Stimulated activated naive CD8-positive, alpha-beta T cell treated with anti-CD3 and anti-CD28 coated beads, Interleukin-15, amount 100 ng/mL, for 72 hours (primary cell): ENCODE results near the gene SEC31A.
A peak's percentile ranks its signal among the peaks of the same experiment; 100 is the strongest.

Source experiments
- ATAC-seq: fragments of 150-1000 bp; cut with Tn5 transposase; 2 replicates; pipeline ENCODE4 v1.10.0; 2021; ENCODE audit warnings: mild to moderate bottlenecking, moderate library complexity
- DNase-seq, 2 donors: peaks; one replicate each; pipeline ENCODE4 v3.0.0; 2021 to 2022
- H3K27ac Mint-ChIP-seq, 2 donors: one replicate each; pipeline ENCODE4 v1.8.0; 2022; ENCODE audit warnings: mild to moderate bottlenecking in 2 of 2, mixed read lengths in 2 of 2, moderate library complexity in 2 of 2
- H3K27me3 Mint-ChIP-seq: one replicate; pipeline ENCODE4 v1.8.0; 2022; ENCODE audit warnings: mixed read lengths
- H3K4me1 Mint-ChIP-seq: one replicate; pipeline ENCODE4 v1.8.0; 2022; ENCODE audit warnings: mild to moderate bottlenecking, mixed read lengths
- H3K4me3 Mint-ChIP-seq, 2 donors: one replicate each; pipeline ENCODE4 v1.8.0; 2022; ENCODE audit warnings: mild to moderate bottlenecking in 2 of 2, mixed read lengths in 2 of 2, moderate library complexity in 1 of 2
- H3K9me3 Mint-ChIP-seq, 2 donors: one replicate each; pipeline ENCODE4 v1.8.0; 2022; ENCODE audit warnings: mixed read lengths in 2 of 2

Gene SEC31A

DNA sequence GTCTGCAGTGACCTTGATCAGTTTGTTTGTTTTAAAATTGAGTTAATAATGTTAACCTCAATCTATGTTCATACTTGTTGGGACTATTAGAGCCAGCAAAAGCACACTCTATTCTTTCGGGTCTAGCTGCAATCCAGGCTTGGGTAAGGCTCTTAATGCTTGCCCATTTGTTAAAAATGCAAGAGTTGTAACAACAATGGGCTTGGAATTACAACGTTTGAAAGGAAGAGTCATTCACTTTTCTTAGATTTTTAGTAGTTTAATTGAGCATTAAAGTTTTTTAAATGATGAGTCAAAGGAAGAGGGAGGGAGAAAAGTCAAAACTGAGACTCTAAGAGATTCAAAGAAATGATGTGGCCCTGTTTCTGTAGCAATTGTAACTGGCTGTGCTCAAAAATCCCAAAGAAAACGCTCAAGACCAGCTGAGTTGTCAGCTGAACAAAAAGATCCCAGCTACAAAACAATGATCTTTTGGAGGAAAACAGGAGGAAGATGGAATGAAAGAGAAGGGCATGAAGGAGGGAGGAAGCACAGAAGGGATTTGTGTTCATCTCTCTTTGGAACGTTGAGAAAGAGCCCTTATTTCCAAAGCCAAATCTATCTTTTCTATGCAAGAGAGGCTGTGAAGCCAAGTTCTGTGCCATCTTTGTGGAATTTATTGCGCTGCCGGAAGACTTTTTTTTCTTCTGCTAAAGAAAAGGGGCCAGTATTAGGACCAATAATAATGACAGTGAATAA lies 97.9 kb downstream of the SEC31A start:
- no peak overlapping the region for H3K4me3 Mint-ChIP-seq
- peaks cover 9% of the 10 kb centered on the region for H3K4me1 Mint-ChIP-seq
- peaks cover 26% of the 10 kb centered on the region for H3K27me3 Mint-ChIP-seq
- no peak for DNase-seq
- no peak overlapping the region for H3K27ac Mint-ChIP-seq
- no peak for ATAC-seq
- H3K9me3 Mint-ChIP-seq: no peaks in the 10 kb centered on the region

GRCh38 chr4:82791179-82791578 lies 99.8 kb downstream of the SEC31A start:
- ATAC-seq: no peak
- Mint-ChIP-seq H3K27ac (no peak overlapping the region), H3K4me1 (no peaks in the 10 kb centered on the region), H3K27me3 (peaks cover 7% of the 10 kb centered on the region), H3K9me3 (no peaks in the 10 kb centered on the region), H3K4me3 (no peak overlapping the region)
- no peak for DNase-seq

DNA sequence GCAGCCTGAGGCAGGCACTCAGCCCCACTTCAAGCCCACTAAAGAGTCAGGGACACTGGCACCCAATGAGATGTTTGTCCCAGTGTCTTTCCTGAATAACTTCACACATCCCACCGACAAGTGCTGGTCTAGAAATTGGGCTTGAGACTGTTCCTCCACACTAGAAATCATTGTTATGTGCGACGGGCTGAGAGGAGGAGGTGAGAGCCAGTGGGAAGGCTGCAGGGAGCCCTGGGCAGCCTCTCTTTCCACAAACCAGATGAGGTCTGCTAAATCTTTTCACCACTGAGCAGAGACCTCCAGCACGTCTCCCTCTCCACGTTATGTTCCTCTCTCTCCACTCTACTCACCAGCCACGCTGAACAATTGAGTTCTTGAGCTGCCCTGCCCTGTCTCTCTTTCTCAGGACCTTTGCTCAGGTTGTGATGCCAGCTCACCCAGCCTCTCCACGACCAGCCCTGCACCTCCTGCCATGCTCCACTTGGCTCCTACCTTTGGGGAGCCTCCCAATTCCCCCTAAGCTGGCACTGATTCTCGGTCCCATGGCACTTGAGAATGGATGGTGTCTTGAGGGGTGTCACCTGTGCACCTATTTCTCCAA lies 100.8 kb downstream of the SEC31A start:
- no peak for ATAC-seq
- no peak for DNase-seq
- H3K4me3 Mint-ChIP-seq: no peak overlapping the region
- no peaks in the 10 kb centered on the region for H3K27me3 Mint-ChIP-seq
- H3K27ac Mint-ChIP-seq: no peak overlapping the region
- H3K9me3 Mint-ChIP-seq: no peaks in the 10 kb centered on the region
- no peaks in the 10 kb centered on the region for H3K4me1 Mint-ChIP-seq

DNA sequence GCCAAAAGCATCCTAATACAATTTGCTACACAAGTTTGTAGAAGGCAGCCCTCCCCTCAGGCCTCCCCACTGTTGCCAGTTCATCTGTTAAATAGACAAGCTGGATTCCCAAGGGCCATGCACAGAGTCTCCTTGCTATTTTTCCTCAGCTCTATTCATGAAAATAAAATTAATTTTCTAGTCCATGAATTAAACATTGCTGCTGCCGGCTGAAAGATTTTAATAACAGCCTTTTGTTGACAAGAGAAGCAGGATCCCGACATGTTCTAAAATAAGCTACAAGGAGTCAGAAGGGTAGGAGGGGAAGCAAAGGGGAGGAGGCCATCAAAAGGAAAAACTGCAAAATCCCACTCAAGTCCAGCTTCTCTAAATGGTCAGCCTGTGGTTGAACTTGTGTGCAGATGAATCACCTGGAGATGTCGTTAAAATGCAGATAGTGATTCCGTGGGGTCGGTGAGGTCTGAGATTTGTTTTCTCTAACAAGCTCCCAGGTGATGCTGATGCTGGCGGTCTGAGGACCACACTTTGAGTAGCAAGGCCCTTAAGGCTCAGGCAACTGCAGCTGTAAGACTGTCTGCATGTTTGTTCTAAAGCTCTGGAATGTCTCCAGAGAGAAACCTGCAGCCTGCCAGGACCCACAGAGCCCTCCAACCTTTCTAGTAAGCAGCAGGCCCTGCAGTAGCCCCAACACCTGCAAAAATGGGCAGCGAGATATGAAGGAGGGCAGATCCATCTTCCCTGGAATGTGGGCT lies 101.8 kb downstream of the SEC31A start:
- no peak for ATAC-seq
- no peaks in the 10 kb centered on the region for H3K27me3 Mint-ChIP-seq
- no peaks in the 10 kb centered on the region for H3K4me1 Mint-ChIP-seq
- H3K9me3 Mint-ChIP-seq: no peaks in the 10 kb centered on the region
- H3K27ac Mint-ChIP-seq: no peak overlapping the region
- H3K4me3 Mint-ChIP-seq: no peak overlapping the region
- DNase-seq: no peak

DNA sequence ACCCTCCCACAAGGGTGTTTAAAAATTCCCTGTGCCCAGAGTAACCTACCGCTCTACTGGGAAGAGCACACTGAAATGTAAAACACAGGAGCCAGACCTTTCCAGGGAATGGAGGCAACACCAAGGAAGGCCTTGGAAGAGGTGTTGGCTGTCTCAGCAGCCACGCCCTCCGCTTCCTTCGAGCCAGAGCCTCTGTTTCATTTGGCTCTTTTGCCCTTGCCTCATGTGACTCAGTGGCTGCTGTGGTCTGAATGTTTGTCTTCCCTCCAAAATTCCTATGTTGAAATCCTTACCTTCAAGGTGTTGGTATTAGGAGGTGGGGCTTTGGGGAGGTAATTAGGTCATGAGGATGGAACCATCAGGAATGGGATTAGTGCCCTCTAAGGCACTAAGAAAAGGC lies 103.6 kb downstream of the SEC31A start:
- Mint-ChIP-seq H3K27ac (no peak overlapping the region), H3K9me3 (no peaks in the 10 kb centered on the region), H3K4me3 (no peak overlapping the region), H3K4me1 (no peaks in the 10 kb centered on the region), H3K27me3 (peaks cover 6% of the 10 kb centered on the region)
- DNase-seq (no peak), ATAC-seq (no peak)

DNA sequence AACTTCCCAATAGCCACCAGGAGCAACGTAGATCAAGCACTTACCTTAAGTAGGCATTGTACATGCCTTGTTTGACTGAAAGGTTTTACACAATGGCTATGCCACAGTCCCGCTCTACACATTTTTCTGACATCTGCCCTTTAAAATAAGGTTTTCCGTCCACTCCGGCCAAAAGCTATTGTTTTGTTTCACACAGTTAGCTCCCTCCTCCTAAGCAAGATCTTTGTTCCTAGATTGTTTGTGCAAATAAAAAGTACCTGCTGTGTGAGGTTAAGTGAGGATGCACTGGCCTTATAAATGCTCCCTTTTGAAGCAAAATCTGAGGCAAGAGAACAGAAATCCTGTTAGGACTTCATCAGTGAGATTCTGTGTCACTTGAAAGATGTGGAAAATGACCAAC lies 104.1 kb downstream of the SEC31A start:
- Mint-ChIP-seq H3K9me3 (no peaks in the 10 kb centered on the region), H3K4me1 (no peaks in the 10 kb centered on the region), H3K27me3 (peaks cover 8% of the 10 kb centered on the region), H3K4me3 (no peak overlapping the region), H3K27ac (no peak overlapping the region)
- no peak for DNase-seq
- ATAC-seq: no peak

DNA sequence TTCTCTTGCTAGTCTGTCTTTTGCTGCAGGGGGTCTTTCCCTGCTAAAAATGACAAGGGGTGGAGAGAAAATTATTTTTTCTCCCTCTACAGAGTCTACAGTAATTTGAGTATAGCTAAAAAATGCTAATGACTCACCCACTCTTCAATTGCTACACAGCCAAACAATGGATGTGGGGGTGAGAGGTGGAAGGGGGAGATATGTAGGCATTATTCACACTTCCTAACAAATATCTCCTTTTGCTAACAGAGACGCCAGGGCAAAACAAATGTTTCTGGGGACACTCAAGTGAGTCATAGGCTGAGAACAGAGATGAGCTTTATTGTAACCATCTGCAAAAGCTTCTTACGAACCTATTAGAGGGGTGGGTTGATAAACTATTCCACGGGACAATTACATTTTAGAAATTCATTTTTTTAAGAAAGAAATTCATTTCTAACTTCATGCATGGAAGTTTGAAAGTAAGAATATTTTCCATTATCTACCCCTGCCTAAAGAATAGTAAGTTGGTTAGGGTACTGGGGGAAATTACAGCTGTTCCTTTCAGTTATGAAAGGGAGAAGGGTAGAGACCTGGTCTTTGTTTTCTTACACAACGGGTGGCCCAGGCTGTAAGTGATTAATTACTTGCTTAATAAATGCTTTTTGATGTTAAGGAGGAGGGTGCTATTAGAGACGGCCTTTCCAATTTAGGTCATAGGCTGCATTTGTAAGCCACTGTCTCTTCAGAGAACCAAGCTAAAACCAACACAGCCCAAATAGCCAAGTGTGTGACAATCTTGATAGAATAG lies 105.1 kb downstream of the SEC31A start:
- H3K27me3 Mint-ChIP-seq: peaks cover 8% of the 10 kb centered on the region
- no peak overlapping the region for H3K27ac Mint-ChIP-seq
- ATAC-seq: no peak
- no peak overlapping the region for H3K4me3 Mint-ChIP-seq
- no peak for DNase-seq
- H3K4me1 Mint-ChIP-seq: peaks cover 3% of the 10 kb centered on the region
- H3K9me3 Mint-ChIP-seq: no peaks in the 10 kb centered on the region

DNA sequence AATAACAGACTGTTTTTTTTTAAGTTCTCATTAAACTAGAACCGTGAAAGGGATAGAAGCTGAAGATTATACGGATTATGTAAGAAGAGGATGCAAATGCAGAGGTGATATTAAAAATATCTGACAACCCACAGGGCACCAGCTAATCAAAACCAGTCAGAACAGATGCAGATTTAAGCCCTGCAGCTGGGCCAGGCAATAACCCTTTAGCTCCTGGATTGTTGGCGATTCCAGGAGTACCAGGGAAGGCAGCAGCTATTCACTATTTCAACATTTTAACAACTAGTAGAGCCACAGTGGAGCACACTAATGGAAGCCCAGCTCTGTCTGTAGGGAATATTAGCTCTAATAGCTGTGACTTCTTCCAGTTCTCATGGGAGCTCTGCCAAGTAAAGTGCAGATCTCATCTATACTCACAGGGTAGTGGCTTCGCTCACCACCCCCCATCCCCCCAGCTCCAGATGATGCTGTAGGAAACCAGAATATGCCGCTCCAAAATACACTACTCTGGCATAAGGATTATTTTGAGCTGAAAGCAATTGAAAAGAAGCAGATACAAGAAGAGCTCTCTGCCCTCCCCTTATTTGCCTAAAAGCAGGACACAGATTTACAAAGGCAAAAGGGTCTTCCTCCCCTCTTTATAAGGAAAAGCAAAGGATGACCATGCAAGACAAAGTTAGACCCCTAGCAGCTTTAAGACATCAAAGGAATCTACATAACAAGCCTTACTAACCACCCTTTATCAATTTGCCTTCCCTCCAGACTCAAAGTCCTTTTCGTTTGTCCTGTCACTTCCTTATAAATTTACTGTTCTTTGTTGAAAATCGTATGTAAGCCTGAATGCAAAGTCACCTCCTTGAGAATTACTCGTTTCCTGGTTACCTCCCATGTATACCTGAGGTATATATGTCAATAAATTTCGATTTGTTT lies 106.0 kb downstream of the SEC31A start:
- Mint-ChIP-seq H3K27ac (no peak overlapping the region), H3K27me3 (peaks cover 8% of the 10 kb centered on the region), H3K9me3 (no peaks in the 10 kb centered on the region), H3K4me3 (no peak overlapping the region), H3K4me1 (peaks cover 6% of the 10 kb centered on the region)
- no peak for DNase-seq
- ATAC-seq: no peak

DNA sequence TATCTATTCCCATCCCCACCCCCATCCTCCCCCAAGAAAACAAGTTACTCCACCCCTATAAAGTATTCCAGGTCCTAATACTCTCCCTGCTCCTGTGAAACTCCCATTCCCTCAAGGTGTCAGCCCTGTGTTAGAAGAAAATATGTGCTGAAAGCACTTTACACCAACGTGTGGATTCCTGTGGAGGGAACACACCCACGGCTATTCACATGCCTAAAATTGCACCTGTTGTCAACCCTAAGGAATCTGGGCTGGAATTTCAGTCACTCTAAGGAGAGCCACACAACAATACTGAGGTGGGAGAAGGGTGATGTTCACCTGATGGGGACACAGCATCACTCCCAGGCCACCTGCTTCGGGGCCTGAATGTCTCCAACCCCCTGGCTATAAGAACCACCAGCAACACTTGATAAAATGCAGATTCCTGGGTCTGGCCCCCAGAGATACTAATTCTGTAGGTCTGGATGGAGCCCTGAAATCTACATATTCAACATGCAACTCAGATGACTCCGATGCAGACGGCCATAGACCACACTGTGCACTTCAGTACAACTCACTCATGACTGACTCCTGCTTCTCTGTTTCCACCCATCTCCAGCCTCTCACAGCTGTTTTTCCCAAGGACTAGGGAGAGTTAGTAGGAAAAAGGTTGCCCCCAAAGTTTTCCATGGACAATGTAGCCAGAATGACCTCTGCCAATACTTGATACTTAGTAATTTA lies 108.2 kb downstream of the SEC31A start:
- H3K4me1 Mint-ChIP-seq: peaks cover 6% of the 10 kb centered on the region
- ATAC-seq: no peak
- H3K27ac Mint-ChIP-seq: no peak overlapping the region
- peaks cover 8% of the 10 kb centered on the region for H3K27me3 Mint-ChIP-seq
- DNase-seq: no peak
- no peak overlapping the region for H3K4me3 Mint-ChIP-seq
- no peaks in the 10 kb centered on the region for H3K9me3 Mint-ChIP-seq

DNA sequence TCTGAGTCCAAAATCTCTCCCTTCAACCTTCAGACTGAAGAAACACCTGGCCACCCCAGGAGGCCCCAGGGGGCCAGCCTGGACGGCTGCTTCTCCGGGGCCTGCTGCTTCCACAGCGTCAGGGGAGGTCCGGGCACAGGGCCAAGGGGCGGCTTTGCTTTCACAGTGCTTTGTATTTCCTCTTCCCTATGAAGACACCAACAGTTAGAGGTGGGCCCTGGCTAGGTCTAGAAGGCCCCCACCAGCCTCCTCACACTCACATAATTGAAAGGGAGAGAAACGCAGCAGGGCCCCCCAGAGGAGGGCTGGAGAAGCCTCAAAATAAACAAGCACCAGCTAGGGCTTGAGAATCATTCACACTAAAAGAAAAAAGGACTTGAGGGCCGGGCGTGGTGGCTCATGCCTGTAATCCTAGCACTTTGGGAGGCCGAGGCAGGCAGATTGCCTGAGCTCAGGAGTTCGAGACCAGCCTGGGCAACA lies 110.2 kb downstream of the SEC31A start:
- no peak overlapping the region for H3K4me3 Mint-ChIP-seq
- ATAC-seq (no peak), DNase-seq (no peak)

DNA sequence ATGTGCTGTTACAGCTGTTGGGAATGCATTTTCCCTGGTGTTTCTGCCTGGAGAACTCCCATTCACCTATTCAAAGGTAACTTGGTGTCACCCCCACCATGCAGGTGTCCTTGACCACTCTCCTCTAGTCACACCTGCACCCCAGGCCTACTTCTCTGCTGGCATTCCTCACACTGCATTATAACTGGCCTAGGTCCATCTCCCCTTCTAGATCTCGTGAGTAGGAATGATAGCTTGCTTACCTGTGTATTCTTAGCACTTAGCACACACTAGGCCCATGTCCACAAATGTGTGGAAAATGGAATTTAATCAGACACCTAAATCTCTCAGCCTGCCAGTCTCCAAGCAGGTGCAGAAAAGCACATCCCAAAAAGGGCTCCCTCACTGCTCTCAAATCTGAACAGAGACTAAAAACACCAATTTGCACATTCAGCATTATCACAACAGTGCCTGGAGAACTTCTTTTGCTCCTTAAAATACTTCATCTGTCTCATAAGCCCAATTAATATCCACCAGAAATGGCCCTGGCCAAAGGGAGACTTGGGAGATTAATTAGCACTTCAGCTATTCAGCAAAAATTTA lies 110.7 kb downstream of the SEC31A start:
- Mint-ChIP-seq H3K27me3 (peaks cover 8% of the 10 kb centered on the region), H3K9me3 (no peaks in the 10 kb centered on the region), H3K4me3 (no peak overlapping the region), H3K4me1 (peaks cover 6% of the 10 kb centered on the region), H3K27ac (peak overlapping the region in 1 of 2 donors; percentile 44)
- no peak for ATAC-seq
- DNase-seq: no peak

More for the DNA sequence above, 110.2 kb downstream of the SEC31A start:
- H3K4me1 Mint-ChIP-seq: peaks cover 6% of the 10 kb centered on the region
- peak overlapping the region in 1 of 2 donors; percentile 40 for H3K27ac Mint-ChIP-seq
- no peaks in the 10 kb centered on the region for H3K9me3 Mint-ChIP-seq
- H3K27me3 Mint-ChIP-seq: peaks cover 8% of the 10 kb centered on the region

GRCh38 chr4:82779032-82779431 lies 111.9 kb downstream of the SEC31A start:
- DNase-seq (no peak), ATAC-seq (no peak)
- no peak overlapping the region for H3K27ac Mint-ChIP-seq
- H3K4me1 Mint-ChIP-seq: peaks cover 6% of the 10 kb centered on the region
- H3K9me3 Mint-ChIP-seq: no peaks in the 10 kb centered on the region
- H3K4me3 Mint-ChIP-seq: no peak overlapping the region
- peaks cover 8% of the 10 kb centered on the region for H3K27me3 Mint-ChIP-seq

DNA sequence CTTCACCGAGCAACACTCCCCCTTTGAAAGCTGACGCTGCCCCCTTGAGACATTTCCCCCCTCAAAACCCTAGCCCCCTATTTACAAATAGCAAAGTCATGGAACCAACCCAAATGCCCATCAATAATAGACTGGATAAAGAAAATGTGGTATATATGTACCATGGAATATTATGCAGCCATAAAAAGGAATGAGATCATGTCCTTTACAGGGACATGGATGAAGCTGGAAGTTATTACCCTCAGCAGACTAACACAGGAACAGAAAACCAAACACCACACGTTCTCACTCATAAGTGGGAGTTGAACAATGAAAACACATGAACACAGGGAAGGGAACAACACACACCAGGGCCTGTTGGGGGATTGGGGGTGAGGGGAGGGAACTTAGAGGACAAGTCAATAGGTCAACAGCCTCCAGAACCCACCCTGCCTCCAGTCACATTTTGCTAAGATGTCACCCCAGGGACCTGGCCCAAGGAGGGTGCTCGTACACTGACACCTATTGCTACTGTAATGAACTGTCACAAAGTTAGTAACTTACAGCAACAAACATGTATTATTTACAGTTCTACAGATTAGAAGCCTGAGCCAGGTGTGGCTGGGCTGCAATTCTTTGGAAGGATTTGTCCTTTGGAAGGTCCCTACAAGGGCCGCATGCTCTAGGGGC lies 113.0 kb downstream of the SEC31A start:
- DNase-seq (no peak), ATAC-seq (no peak)
- Mint-ChIP-seq H3K4me1 (peaks cover 6% of the 10 kb centered on the region), H3K27me3 (peaks cover 8% of the 10 kb centered on the region), H3K27ac (no peak overlapping the region), H3K4me3 (no peak overlapping the region), H3K9me3 (no peaks in the 10 kb centered on the region)
